ENCODE results near the gene C5orf24.

- TF ChIP-seq, protein P1, sequence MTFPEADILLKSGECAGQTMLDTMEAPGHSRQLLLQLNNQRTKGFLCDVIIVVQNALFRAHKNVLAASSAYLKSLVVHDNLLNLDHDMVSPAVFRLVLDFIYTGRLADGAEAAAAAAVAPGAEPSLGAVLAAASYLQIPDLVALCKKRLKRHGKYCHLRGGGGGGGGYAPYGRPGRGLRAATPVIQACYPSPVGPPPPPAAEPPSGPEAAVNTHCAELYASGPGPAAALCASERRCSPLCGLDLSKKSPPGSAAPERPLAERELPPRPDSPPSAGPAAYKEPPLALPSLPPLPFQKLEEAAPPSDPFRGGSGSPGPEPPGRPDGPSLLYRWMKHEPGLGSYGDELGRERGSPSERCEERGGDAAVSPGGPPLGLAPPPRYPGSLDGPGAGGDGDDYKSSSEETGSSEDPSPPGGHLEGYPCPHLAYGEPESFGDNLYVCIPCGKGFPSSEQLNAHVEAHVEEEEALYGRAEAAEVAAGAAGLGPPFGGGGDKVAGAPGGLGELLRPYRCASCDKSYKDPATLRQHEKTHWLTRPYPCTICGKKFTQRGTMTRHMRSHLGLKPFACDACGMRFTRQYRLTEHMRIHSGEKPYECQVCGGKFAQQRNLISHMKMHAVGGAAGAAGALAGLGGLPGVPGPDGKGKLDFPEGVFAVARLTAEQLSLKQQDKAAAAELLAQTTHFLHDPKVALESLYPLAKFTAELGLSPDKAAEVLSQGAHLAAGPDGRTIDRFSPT (tag by site-specific recombination; IDR thresholded peaks at IDR 0.05), result no peak
- TF ChIP-seq ZNF274 (IDR thresholded peaks at IDR 0.05; ENCODE audit: low read length) (no peak), ZNF274 (tag by site-specific recombination; IDR thresholded peaks at IDR 0.05; ENCODE audit: borderline replicate concordance) (no peak), ZNF48 (tag by site-specific recombination; IDR thresholded peaks at IDR 0.05) (no peak), PRDM4 (tag by site-specific recombination; IDR thresholded peaks at IDR 0.05) (no peak), ZNF514 (tag by site-specific recombination; IDR thresholded peaks at IDR 0.05) (no peak), ZNF16 (tag by site-specific recombination; IDR thresholded peaks at IDR 0.05; ENCODE audit: low read depth) (no peak), ZNF114 (tag by site-specific recombination; IDR thresholded peaks at IDR 0.05) (no peak), ZFP41 (tag by site-specific recombination; IDR thresholded peaks at IDR 0.05; ENCODE audit: borderline replicate concordance) (no peak), ZBTB1 (tag by site-specific recombination; IDR thresholded peaks at IDR 0.05) (no peak), ZNF76 (tag by site-specific recombination; IDR thresholded peaks at IDR 0.05; ENCODE audit: borderline replicate concordance, low read depth) (no peak), ZNF677 (tag by site-specific recombination; IDR thresholded peaks at IDR 0.05) (no peak)
- TF ChIP-seq, protein P2, sequence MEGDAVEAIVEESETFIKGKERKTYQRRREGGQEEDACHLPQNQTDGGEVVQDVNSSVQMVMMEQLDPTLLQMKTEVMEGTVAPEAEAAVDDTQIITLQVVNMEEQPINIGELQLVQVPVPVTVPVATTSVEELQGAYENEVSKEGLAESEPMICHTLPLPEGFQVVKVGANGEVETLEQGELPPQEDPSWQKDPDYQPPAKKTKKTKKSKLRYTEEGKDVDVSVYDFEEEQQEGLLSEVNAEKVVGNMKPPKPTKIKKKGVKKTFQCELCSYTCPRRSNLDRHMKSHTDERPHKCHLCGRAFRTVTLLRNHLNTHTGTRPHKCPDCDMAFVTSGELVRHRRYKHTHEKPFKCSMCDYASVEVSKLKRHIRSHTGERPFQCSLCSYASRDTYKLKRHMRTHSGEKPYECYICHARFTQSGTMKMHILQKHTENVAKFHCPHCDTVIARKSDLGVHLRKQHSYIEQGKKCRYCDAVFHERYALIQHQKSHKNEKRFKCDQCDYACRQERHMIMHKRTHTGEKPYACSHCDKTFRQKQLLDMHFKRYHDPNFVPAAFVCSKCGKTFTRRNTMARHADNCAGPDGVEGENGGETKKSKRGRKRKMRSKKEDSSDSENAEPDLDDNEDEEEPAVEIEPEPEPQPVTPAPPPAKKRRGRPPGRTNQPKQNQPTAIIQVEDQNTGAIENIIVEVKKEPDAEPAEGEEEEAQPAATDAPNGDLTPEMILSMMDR (tag by site-specific recombination; IDR thresholded peaks at IDR 0.05), result no peak
- TF ChIP-seq, protein P3, sequence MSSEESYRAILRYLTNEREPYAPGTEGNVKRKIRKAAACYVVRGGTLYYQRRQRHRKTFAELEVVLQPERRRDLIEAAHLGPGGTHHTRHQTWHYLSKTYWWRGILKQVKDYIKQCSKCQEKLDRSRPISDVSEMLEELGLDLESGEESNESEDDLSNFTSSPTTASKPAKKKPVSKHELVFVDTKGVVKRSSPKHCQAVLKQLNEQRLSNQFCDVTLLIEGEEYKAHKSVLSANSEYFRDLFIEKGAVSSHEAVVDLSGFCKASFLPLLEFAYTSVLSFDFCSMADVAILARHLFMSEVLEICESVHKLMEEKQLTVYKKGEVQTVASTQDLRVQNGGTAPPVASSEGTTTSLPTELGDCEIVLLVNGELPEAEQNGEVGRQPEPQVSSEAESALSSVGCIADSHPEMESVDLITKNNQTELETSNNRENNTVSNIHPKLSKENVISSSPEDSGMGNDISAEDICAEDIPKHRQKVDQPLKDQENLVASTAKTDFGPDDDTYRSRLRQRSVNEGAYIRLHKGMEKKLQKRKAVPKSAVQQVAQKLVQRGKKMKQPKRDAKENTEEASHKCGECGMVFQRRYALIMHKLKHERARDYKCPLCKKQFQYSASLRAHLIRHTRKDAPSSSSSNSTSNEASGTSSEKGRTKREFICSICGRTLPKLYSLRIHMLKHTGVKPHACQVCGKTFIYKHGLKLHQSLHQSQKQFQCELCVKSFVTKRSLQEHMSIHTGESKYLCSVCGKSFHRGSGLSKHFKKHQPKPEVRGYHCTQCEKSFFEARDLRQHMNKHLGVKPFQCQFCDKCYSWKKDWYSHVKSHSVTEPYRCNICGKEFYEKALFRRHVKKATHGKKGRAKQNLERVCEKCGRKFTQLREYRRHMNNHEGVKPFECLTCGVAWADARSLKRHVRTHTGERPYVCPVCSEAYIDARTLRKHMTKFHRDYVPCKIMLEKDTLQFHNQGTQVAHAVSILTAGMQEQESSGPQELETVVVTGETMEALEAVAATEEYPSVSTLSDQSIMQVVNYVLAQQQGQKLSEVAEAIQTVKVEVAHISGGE (tag by site-specific recombination; conservative IDR thresholded peaks at IDR 0.05; ENCODE audit: low read depth), result no peak
These were observed 47.2 kb downstream of the C5orf24 start for GRCh38 chr5:134892926-134893325.
